D721Med (cell line): Measurements from ENCODE around the gene NOTO.

ENCODE experiments used
- DNase-seq: peaks from one replicate; pipeline ENCODE4 v3.0.0; 2011; ENCODE audit warnings: low spot score; ENCODE audit not compliant: insufficient read length
- FAIRE-seq: peaks from 2 replicates; lab custom pipeline; 2011; peaks lifted over from hg19 to GRCh38; lab: Jason Lieb, UNC
- CTCF ChIP-seq: IDR thresholded peaks from 2 replicates; pipeline ENCODE4 v1.5.1; 2012; ENCODE audit warnings: mild to moderate bottlenecking, control low read depth; ENCODE audit not compliant: insufficient read depth; ENCODE audit errors: missing control alignments

NOTO gene

GRCh38 chr2:73249636-73250035 lies 47.3 kb downstream of the NOTO start:
- FAIRE-seq (no peak), DNase-seq (no peak)
- no peak for TF ChIP-seq CTCF

DNA sequence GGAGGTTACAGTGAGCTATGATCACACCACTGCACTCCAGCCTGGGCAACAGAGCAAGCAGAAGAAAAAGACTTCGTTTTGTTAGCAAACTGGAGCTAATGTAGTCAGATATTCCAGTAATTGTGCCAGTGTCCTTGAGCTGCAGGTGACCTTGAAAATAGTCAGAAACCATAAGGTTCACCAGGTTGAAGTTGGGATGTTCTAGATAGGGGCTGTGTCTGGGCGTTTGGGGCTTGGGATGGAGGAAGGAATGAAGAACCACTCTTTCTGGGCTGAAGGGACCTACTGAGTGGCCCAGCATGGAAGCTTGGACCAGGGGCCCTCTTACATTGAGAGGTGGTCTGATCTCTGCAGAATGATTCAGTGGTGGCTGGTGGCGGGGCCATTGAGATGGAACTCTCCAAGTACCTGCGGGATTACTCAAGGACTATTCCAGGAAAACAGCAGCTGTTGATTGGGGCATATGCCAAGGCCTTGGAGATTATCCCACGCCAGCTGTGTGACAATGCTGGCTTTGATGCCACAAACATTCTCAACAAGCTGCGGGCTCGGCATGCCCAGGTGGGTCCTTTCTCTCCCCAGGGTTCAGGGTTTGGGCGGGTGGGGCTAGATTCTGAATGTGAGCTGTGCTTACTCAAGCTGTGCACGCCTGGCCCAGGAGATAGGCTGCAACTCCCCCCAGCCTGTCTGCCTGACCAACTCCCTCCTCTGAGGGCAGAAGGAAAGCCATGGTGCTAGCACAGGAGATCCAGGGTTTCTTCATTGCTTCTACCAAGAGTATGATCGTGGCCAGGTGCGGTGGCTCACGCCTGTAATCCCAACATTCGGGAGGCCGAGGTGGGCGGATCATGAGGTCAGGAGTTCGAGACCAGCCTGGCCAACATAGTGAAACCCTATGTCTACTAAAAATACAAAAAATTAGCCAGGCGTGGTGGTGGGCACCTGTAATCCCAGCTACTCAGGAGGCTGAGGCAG lies 48.8 kb downstream of the NOTO start:
- no peak for DNase-seq
- FAIRE-seq, result no peak
- no peak for TF ChIP-seq CTCF

- FAIRE-seq (no peak), DNase-seq (no peak)
- no peak for TF ChIP-seq CTCF
These were observed 50.1 kb downstream of the NOTO start for GRCh38 chr2:73252238-73253027.

DNA sequence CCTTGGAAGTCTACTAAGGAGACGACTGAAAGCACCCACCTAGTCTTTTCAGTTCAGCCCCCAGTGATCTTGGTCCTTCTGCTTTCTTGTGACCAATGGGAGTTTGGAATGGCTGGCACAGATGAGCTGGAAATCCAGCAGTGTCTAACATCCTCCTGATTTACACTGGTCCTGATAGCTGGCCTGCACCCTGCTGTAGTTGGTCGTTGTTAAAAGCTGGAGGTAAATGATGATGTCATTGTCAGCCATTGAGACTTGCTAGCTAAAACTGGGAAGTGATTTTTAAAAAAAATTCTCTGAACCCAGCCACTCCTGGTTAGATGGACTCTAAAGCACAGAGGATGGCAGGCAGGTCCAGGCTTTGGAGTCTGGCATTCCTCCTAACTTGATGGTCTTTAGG lies 51.0 kb downstream of the NOTO start:
- no peak for FAIRE-seq
- no peak for TF ChIP-seq CTCF

GRCh38 chr2:73253901-73254300 lies 51.5 kb downstream of the NOTO start:
- no peak for TF ChIP-seq CTCF
- FAIRE-seq (no peak), DNase-seq (no peak)

More for the DNA sequence above, 51.0 kb downstream of the NOTO start:
- DNase-seq, result no peak

DNA sequence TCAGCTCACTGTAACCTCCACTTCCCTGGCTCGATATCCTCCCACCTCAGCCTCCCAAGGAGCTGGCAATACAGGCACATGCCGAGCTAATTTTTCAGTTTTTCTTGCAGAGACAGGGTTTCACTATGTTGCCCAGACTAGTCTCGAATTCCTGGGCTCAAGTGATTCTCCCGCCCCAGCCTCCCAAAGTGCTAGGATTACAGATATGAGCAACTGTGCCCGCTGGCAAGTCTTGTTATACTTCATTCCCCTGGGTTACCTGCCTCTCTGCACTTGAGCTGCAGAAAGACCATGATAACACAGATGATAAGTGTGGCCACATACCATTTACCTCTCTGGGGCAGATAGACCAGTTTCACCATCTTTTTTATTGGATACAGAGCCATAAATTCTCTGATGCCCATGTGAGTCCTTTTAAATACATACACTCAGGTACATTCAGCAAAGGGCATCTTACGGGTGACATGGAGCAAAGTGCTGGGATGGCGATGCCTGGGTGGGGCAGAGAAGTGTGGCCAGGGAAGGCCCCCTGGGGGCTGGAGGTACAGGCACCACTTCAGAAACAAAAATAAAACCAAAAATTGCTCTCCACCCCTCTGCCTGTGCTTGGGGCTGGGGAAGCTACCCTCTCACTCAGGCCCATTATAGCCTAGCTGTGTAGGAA lies 52.1 kb downstream of the NOTO start:
- no peak for TF ChIP-seq CTCF
- DNase-seq (no peak), FAIRE-seq (no peak)
